ENCODE data around the gene TEX2.
"Not testable (repeated sequence)": the region's sequence is repeated elsewhere in the genome, so short reads cannot be mapped to it uniquely, and the experiment has no call there.

Gene TEX2

DNA sequence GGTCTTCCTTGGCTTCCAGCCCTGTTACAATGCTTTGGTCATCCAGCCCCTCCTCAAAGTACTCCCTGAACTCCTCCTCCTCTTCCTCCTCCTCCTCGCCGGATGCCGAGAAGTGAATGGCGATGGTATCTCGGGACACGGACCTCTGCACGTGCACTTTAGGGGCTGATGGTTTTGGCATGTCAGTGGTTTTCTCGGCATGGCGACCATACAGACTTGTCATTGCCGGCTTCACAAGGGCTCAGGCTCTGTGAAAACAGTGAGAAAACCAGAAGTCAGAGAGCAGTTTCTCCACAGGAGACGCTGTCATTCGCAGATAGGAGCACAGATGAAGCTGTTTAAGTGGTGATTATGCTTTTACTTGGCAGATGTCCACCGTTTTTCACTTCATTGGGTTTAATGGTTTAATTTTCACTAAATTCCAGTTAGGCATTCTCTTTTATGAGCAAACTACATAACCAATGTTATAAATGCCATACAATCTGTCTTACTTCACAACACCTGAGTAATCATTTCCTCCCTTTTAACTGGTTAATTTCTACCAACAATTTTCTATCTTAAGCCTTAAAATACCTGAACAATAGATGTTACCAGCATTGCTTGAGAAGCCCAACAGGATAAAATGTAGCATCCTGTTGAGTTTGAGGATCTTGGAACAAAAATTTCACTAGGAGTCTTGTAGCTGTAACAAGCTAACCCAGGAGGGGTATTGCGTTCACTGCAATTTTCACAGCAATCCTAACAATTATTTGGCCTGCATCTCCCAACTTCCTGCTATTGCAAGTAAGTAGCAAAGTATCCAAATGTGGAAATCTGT lies 48.9 kb downstream of the TEX2 start:
- H3K4me3 Mint-ChIP-seq: no peak overlapping the region
- peaks cover 18% of the 10 kb centered on the region for H3K36me3 Mint-ChIP-seq
- no peaks in the 10 kb centered on the region for H3K9me3 Mint-ChIP-seq
- H3K27ac Mint-ChIP-seq: no peak overlapping the region
- H3K27me3 Mint-ChIP-seq: no peaks in the 10 kb centered on the region
- peaks cover 48% of the 10 kb centered on the region for H3K4me1 Mint-ChIP-seq

DNA sequence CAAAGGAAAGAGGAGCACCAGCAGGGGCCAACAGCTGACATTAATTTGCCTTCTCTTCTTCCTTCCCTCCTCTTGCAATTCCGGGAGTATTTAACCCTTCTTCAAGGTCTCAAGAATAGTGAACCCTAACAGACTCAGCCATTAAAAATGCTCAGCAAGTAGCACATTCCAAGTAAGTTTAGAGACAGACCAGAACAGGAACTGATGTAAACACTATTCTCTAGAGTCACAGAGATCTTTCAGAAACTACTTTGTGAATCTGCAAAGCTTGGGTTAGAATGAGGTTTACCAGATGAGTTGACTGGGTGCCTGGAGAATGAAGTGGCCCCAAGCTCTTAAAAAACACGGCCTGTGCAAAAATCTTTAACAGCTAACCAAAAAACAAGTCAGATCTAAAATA lies 50.9 kb downstream of the TEX2 start:
- Mint-ChIP-seq H3K36me3 (peaks cover 18% of the 10 kb centered on the region), H3K9me3 (no peaks in the 10 kb centered on the region), H3K27me3 (no peaks in the 10 kb centered on the region), H3K4me3 (no peak overlapping the region), H3K27ac (no peak overlapping the region), H3K4me1 (peaks cover 38% of the 10 kb centered on the region)

DNA sequence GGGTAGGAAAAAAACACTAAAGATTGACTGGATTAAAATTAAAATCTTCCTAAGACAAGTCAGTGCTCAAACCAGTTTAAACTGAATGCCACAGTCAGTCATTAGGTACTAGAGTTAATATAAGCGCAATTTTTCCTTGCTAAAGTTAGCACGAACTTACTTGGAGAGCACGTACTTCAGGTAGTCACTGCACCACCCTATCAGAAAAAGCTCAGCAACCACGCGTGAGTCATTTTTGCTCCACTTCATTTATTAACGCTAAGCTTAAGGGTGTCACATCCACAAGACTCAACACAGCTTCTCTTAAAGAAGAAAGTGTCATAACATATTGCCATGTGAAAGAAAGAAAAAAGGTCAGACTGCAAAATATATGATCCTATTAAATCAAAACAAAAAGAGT lies 53.1 kb downstream of the TEX2 start:
- Mint-ChIP-seq H3K4me3 (no peak overlapping the region), H3K9me3 (no peaks in the 10 kb centered on the region), H3K36me3 (peaks cover 18% of the 10 kb centered on the region), H3K27ac (no peak overlapping the region), H3K27me3 (no peaks in the 10 kb centered on the region), H3K4me1 (peaks cover 35% of the 10 kb centered on the region)

DNA sequence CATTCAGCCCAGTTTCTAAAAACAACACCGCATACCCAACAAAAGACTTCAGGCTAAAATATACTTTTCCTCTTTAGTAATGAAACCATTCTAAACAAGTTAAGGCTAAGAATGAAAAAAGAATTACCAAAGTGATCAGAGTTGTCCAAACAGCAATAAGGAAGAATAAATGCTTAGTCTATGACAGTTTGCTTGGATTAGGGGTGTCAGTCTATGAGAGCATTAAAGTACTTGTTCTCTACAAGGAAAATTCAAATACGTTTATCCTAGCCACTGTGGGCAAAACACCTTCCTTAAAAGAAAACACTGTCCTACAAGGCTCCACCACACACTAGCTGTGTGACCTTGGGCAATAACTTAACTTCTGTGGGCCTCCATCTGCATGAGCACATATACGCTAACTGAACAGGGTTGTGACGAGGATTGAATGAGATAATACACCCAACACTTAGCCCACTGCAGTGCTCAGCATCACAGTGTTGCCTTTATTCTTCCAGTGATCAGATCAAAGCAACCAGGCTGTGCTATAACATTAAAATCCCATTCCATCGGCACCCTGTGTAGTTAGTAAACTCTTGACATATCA lies 53.6 kb downstream of the TEX2 start:
- no peaks in the 10 kb centered on the region for H3K9me3 Mint-ChIP-seq
- H3K36me3 Mint-ChIP-seq: peaks cover 18% of the 10 kb centered on the region
- peaks cover 35% of the 10 kb centered on the region for H3K4me1 Mint-ChIP-seq
- no peak overlapping the region for H3K4me3 Mint-ChIP-seq
- no peaks in the 10 kb centered on the region for H3K27me3 Mint-ChIP-seq
- no peak overlapping the region for H3K27ac Mint-ChIP-seq

DNA sequence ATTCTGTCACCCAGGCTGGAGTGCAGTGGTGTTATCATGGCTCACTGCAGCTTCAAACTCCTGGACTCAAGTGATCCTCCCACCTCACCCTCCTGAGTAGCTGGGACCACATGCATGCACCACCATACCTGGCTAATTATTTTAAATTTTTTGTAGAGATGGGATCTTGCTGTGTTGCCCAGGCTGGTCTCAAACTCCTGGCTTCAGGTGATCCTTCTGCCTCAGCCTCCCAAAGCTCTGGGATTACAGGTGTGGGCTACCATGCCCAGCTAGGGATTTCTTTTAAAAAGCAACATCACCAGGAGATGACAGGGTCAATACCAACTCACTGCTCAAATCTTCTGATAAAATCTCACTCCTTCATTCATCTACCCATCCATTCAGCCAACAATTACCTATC lies 54.4 kb downstream of the TEX2 start:
- H3K27me3 Mint-ChIP-seq, H3K4me3 Mint-ChIP-seq, H3K27ac Mint-ChIP-seq, H3K9me3 Mint-ChIP-seq: not testable (repeated sequence)
- Mint-ChIP-seq H3K36me3 (peaks cover 17% of the 10 kb centered on the region), H3K4me1 (peaks cover 35% of the 10 kb centered on the region)

DNA sequence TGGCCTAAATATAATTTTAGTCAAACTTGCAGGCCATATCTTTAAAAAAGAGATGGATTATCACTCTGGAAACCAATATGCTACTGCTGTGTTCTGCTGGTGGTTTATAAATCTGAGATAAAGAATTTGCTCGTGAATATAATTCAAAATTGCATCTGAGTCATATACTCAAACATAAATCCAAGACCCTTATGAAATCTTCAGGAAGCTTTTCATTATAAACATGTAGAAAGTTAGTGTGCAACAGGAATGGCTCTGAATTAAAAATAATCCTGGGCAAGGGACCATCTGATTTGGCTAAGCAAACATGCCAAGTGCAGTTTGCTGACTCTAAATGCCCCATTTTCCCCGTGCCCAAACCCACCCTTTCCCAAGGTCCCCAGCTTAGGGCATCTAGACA lies 57.3 kb downstream of the TEX2 start:
- Mint-ChIP-seq H3K36me3 (no peaks in the 10 kb centered on the region), H3K27ac (no peak overlapping the region), H3K27me3 (no peaks in the 10 kb centered on the region), H3K4me3 (no peak overlapping the region), H3K4me1 (peaks cover 57% of the 10 kb centered on the region), H3K9me3 (no peaks in the 10 kb centered on the region)

DNA sequence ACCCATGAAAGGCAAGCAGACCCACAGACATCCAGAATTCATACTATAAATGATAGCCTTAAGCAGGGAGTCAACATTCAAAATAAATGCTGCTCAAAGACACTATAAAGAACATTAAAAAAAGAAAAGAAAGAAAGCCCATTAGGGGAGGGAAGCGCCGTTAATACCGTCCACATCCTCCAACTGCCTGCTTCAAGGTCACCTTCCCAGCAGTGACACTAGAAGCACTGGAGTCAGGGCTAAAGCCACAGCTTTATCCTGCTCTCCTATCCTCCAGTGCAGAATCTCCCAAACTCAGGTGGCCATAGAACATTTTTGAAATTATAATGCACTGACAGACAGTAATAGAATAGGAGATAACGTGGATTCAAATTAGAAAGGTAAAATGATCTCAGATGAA lies 59.4 kb downstream of the TEX2 start:
- peaks cover 3% of the 10 kb centered on the region for H3K36me3 Mint-ChIP-seq
- no peak overlapping the region for H3K4me3 Mint-ChIP-seq
- H3K27me3 Mint-ChIP-seq: no peaks in the 10 kb centered on the region
- peaks cover 50% of the 10 kb centered on the region for H3K4me1 Mint-ChIP-seq
- no peaks in the 10 kb centered on the region for H3K9me3 Mint-ChIP-seq
- H3K27ac Mint-ChIP-seq: no peak overlapping the region

DNA sequence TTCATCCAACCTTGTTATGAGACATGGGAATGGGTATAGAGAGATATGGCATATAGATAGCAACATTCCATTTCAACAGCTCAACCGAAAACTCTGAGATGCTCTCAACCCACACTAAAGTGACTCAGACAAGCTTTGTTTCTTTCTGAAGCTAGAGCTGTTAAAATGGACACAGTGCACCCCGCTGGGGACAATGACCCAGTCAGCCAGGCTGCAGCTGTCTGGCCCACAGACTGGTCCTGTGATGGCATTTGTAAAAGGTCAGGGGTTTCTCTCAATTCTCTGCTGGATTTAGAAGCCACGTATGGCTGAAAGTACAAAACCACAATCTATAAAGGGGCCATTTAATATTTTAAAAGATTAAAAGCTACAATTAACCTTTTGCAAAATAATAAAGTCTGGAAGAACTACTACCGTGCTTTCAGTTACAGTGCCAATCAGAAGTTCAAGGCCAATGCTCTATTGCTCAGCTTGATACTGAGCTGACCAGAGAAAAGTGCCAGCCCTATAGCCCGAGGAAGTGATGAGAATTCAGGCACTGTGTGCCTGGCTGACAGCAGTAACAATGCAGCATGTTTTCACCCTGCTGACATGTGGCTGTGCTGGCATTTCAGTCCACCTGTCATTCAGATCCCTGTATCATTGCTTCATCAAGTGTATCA lies 60.2 kb downstream of the TEX2 start:
- Mint-ChIP-seq H3K9me3 (no peaks in the 10 kb centered on the region), H3K36me3 (peaks cover 6% of the 10 kb centered on the region), H3K27ac (no peak overlapping the region), H3K4me1 (peaks cover 50% of the 10 kb centered on the region), H3K27me3 (no peaks in the 10 kb centered on the region), H3K4me3 (no peak overlapping the region)

DNA sequence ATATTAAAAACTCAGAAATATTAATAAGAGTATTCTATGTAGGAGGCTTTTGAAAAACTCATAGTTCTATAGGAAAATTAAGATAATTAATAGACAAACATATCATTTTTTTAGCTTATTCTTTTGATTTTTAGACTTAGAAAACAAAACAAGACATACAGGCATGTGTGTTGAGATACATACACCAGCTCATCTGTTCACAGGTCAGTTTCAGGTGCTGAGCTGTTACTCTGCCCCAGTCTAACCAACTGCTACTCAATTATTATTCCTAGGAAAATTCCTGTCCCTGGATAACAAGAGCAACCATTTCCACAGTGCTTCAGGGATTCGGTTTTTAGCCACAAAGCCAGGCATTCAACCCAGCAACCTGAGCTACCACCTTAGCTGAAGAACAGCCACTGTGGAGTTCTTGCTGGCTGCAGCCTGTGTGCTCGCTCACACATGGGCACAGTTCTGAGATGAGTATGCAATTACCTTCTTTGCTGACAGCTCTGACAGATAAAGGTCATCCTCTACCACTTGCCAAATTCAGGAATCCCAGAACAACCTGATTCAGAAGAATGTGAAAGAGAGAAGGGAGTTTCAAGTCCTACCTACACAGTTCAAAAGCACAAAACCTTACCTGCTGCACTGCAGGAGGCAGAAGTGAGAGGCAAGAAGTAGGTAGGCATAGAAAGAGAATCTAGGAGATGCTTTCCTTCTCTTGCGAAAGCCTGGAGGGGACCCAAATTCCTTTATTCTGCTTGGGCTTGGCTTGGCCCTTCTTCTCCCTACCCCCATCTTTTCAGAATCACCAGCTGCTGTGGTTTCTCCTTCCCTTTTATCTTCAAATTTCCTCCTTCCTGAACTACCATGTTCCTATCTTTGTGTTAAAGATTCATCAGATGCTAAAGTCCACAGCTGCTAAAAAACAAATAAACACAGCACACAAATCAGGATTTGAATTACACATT lies 62.7 kb downstream of the TEX2 start:
- Mint-ChIP-seq H3K27me3 (no peaks in the 10 kb centered on the region), H3K27ac (no peak overlapping the region), H3K4me1 (peaks cover 37% of the 10 kb centered on the region), H3K36me3 (peaks cover 6% of the 10 kb centered on the region), H3K9me3 (no peaks in the 10 kb centered on the region), H3K4me3 (no peak overlapping the region)

DNA sequence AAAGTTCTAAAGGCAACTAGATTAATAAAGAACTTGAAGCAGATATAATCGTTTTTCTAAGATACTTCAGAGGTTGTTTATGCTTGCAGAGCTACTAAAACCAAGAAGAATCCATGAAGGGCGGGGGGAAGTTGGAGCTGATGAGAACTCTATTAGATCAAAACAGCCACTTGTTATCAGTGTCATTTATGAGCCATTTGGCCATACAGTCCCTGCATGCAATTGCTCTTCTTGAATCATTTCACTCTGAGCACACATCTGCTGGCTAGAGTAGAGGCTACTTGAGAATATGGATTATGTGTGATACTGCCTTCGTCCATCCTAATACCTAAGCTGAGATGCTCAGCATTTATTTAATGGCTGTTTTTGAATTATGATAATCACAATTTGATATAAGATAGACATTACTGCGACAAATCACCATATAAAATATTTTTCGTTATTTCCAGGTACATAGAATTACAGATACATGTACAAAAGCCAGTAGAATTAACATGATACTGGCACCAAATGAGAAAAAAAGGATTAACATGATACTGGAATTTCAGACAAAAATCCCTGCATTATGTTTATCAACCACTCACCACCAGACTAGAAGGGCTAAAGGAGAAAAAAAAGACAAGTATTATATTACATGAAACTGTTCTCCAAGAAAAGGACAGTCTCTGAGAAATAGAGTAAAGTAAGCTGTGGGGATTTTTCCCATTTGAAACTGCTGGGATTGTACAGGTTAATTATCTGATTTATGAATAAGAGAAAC lies 64.5 kb downstream of the TEX2 start:
- H3K4me1 Mint-ChIP-seq: peaks cover 33% of the 10 kb centered on the region
- no peaks in the 10 kb centered on the region for H3K27me3 Mint-ChIP-seq
- H3K36me3 Mint-ChIP-seq: peaks cover 7% of the 10 kb centered on the region
- no peaks in the 10 kb centered on the region for H3K9me3 Mint-ChIP-seq
- no peak overlapping the region for H3K4me3 Mint-ChIP-seq
- no peak overlapping the region for H3K27ac Mint-ChIP-seq

DNA sequence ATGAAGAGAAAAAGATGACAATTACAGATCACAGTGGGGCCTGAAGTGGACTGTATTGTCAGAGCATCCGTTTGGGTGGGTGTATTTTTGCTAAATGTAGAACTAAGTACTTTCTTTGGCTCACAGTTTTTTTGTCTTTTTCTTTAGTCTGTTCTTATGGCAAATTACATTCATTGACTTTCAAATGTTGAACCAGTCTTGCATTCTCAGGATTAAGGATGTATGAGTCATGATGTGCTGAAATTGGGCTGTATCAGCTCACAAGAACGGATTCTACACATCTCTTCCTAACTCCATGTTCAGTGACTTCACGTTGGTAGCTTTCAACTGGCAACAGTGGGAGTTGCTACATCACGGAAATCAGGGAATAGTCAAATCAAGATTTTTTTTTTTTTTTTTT lies 66.5 kb downstream of the TEX2 start:
- peaks cover 15% of the 10 kb centered on the region for H3K4me1 Mint-ChIP-seq
- peak overlapping the region; percentile 5 for H3K27ac Mint-ChIP-seq
- H3K4me3 Mint-ChIP-seq: no peak overlapping the region
- no peaks in the 10 kb centered on the region for H3K9me3 Mint-ChIP-seq
- H3K27me3 Mint-ChIP-seq: no peaks in the 10 kb centered on the region
- peaks cover 9% of the 10 kb centered on the region for H3K36me3 Mint-ChIP-seq

DNA sequence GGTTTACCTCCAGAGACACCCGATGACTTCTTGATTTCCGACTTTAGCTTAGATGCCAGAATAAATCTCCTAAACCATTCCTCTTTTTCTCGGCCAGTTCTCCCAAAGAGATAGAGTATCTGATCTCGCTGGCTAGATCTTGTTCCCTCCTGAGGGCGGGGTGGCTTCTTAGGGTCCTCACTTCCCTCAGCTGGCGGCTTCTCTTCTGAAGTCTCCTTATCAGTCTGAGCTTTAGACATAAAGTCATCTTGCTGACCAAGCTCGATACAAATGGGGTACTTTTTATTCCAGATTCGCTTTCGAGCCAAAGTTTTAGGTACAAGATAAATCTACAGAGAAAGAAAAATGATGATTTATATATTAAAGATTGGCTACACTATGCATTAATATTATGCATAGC lies 69.5 kb downstream of the TEX2 start:
- H3K4me1 Mint-ChIP-seq: no peaks in the 10 kb centered on the region
- no peak overlapping the region for H3K27ac Mint-ChIP-seq
- H3K36me3 Mint-ChIP-seq: peaks cover 8% of the 10 kb centered on the region
- H3K27me3 Mint-ChIP-seq: no peaks in the 10 kb centered on the region
- H3K4me3 Mint-ChIP-seq: no peak overlapping the region
- H3K9me3 Mint-ChIP-seq: no peaks in the 10 kb centered on the region

DNA sequence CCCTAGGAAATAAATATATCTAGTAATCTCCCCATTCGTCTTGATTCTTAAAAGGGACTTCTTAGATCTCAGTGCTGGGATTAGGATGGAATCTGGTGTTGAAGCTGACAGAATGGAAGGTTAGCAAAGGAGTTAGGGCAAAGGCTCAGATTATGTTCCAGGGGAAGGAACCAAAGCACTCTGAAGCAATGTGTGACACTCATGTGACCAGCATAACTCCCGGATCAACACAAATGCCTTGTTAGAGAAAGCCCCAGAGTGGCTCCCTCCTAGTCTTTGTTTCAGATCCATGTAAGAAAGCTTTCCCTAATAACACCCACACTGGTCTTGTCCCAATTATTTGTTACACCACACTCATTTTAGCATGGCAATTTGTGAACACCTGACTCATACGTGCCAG lies 70.5 kb downstream of the TEX2 start:
- Mint-ChIP-seq H3K27ac (no peak overlapping the region), H3K4me1 (no peaks in the 10 kb centered on the region), H3K9me3 (no peaks in the 10 kb centered on the region), H3K36me3 (peaks cover 8% of the 10 kb centered on the region), H3K27me3 (no peaks in the 10 kb centered on the region), H3K4me3 (no peak overlapping the region)

DNA sequence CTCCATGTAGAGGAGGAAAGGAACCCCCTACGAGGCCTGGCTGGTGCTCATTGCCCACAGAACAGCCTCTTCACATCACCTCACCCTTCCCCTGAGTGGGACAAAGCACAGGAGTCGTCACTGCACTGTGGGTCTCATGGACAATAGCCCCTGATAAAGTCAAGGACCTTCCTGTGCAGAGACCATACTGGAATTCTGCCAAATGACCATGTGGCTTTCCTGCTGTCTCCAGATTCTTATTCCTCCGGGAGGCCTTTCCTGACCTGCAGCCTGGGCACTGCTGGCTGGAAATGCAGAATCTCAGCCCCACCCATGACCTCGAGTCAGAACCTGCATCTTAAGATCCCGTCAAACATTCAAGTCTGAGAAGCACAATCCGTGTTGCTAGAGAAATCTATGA lies 72.6 kb downstream of the TEX2 start:
- Mint-ChIP-seq H3K4me1 (no peaks in the 10 kb centered on the region), H3K36me3 (peaks cover 10% of the 10 kb centered on the region), H3K27ac (no peak overlapping the region), H3K9me3 (no peaks in the 10 kb centered on the region), H3K4me3 (no peak overlapping the region), H3K27me3 (no peaks in the 10 kb centered on the region)

DNA sequence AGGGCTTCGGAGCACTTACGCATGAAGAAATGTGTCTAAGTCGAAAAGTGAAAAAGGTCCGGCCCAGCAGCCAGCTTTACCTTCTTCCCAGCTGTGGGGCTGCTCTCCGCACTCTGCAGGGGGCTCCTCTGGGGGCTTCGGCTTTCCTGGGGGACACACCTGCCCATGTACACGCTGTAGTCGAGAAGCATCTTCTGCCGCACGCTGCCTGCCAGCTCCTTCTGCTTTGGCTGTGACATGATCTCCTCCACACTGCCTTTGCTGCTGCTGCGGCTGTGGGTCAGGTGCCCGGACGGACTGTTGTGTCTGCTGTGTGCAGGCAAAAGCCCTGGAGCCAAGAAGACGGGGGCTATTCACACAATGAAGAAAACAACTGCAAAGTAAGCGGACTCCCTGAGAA lies 75.0 kb downstream of the TEX2 start:
- H3K27ac Mint-ChIP-seq: no peak overlapping the region

More for the DNA sequence above, 75.0 kb downstream of the TEX2 start:
- no peaks in the 10 kb centered on the region for H3K27me3 Mint-ChIP-seq
- peaks cover 7% of the 10 kb centered on the region for H3K36me3 Mint-ChIP-seq
- H3K4me3 Mint-ChIP-seq: no peak overlapping the region
- H3K4me1 Mint-ChIP-seq: peaks cover 6% of the 10 kb centered on the region
- no peaks in the 10 kb centered on the region for H3K9me3 Mint-ChIP-seq
